ENCODE data around the gene SERF2. TPM values are rescaled to one million over a fixed set of nuclear protein-coding genes. Genes with fewer than 3 reads are reported as not detected.
A peak's percentile ranks its signal among the peaks of the same experiment; 100 is the strongest.
"Not testable (repeated sequence)": the region's sequence is repeated elsewhere in the genome, so short reads cannot be mapped to it uniquely, and the experiment has no call there.

SERF2 gene
- total and polyA plus RNA-seq, 10 of the 15 experiments (the other 5 are each of a cell fraction or from before 2014, with no cell fraction given) = 464 to 4,159 (median 1,014) TPM

GRCh38 chr15:43802676-43803075, 10.6 kb downstream of the SERF2 start:
- H3K4me3 ChIP-seq; intact Hi-C loops (cut with micrococcal nuclease; ENCODE audit: unreplicated experiment); H4K20me1 ChIP-seq (ENCODE audit: control insufficient read depth, insufficient read depth); H3K9me3 ChIP-seq (replicated peaks; ENCODE audit: control insufficient read depth, insufficient read depth, low read length); DNase-seq (ENCODE audit: low read depth, low spot score); BruUV-seq (replicated peaks); H3K9ac ChIP-seq (ENCODE audit: control insufficient read depth, insufficient read depth, low read length); H2AFZ ChIP-seq (ENCODE audit: control insufficient read depth, low read depth, low read length); H3K27me3 ChIP-seq (replicated peaks in 1 of 2; ENCODE audit: control insufficient read depth in 2 of 2, insufficient read depth in 2 of 2, low read length in 1 of 2); H3K27ac ChIP-seq (ENCODE audit: control insufficient read depth, insufficient read depth); FAIRE-seq; H3K4me2 ChIP-seq (ENCODE audit: control insufficient read depth, insufficient read depth); ATAC-seq; RAD21 ChIA-PET (ENCODE audit: unreplicated experiment): not testable (repeated sequence)
- 0 out of 2 replicates have a peak, but pooled peaks have one; percentile 23 for TF ChIP-seq SMAD5 (IDR thresholded peaks at IDR 0.05; ENCODE audit: low read depth)
- Histone ChIP-seq H3K79me2 (ENCODE audit: control insufficient read depth, insufficient read depth, low read length) (peaks cover 16% of the 10 kb centered on the region), H3K4me1 (ENCODE audit: control insufficient read depth, insufficient read depth, low read length) (peaks cover 24% of the 10 kb centered on the region), H3K36me3 (ENCODE audit: control insufficient read depth in 2 of 2, insufficient read depth in 2 of 2, low read length in 1 of 2) (peaks cover 5 to 22% of the 10 kb centered on the region in 2 experiments)
- CTCF ChIA-PET = interaction anchor here (1.7 kb wide), 1 partner anchor 26 kb away, joined by 5 read pairs; the partner anchor contains the start of gene ELL3
- POLR2A ChIA-PET = interaction anchor here (1.4 kb wide), 1 partner anchor 11 kb away, joined by 3 read pairs; no protein-coding TSS in a partner anchor
- SMC1A ChIA-PET (ENCODE audit: uncharacterized antibody, unreplicated experiment) = interaction anchor here (0.9 to 1.2 kb wide), 2 partner anchors 10 to 29 kb away, joined by 3 read pairs; no protein-coding TSS in a partner anchor
- in situ Hi-C loops (cut with MboI) = loop anchor here (5.0 kb wide), 1 partner anchor 50 kb away; no protein-coding TSS in a partner anchor
- WGBS (ENCODE audit: insufficient coverage, insufficient replicate concordance, low lambda C conversion rate, missing lambda C conversion rate) = 100% methylated on average over 7 of the region's 7 CpGs

- FAIRE-seq (no peak), DNase-seq (ENCODE audit: low read depth, low spot score) (no peak), ATAC-seq (peak; percentile 31)
- Histone ChIP-seq H4K20me1 (ENCODE audit: control insufficient read depth, insufficient read depth) (no peaks in the 10 kb centered on the region), H3K4me1 (ENCODE audit: control insufficient read depth, insufficient read depth, low read length) (peaks cover 26% of the 10 kb centered on the region), H2AFZ (ENCODE audit: control insufficient read depth, low read depth, low read length) (no peak overlapping the region), H3K9me3 (replicated peaks; ENCODE audit: control insufficient read depth, insufficient read depth, low read length) (no peaks in the 10 kb centered on the region), H3K4me2 (ENCODE audit: control insufficient read depth, insufficient read depth) (peak overlapping the region; percentile 57), H3K4me3 (peak overlapping the region; percentile 19; the same call in 1 of the 2 replicates), H3K27ac (ENCODE audit: control insufficient read depth, insufficient read depth) (peak overlapping the region; percentile 59), H3K27me3 (replicated peaks in 1 of 2; ENCODE audit: control insufficient read depth in 2 of 2, insufficient read depth in 2 of 2, low read length in 1 of 2) (no peaks in the 10 kb centered on the region), H3K9ac (ENCODE audit: control insufficient read depth, insufficient read depth, low read length) (no peak overlapping the region), H3K36me3 (ENCODE audit: control insufficient read depth in 2 of 2, insufficient read depth in 2 of 2, low read length in 1 of 2) (peaks cover 10 to 29% of the 10 kb centered on the region in 2 experiments), H3K79me2 (ENCODE audit: control insufficient read depth, insufficient read depth, low read length) (no peaks in the 10 kb centered on the region)
- POLR2A ChIA-PET = interaction anchor here (0.6 to 6.1 kb wide), 13 partner anchors 8 to 919 kb away, joined by 3 to 74 read pairs (median 5); partner anchors contain the start of genes ELL3, HYPK, MFAP1 and SERF2
- in situ Hi-C loops (cut with MboI) = no loop called here
- no peak for TF ChIP-seq MYB (IDR thresholded peaks at IDR 0.05; ENCODE audit: borderline replicate concordance, low read depth, low read length)
- TF ChIP-seq SMARCA5 (IDR thresholded peaks at IDR 0.05) = peak; percentile 80
- 53% methylated on average over 5 of the region's 5 CpGs for WGBS (ENCODE audit: insufficient coverage, insufficient replicate concordance, low lambda C conversion rate, missing lambda C conversion rate)
- RAD21 ChIA-PET (ENCODE audit: unreplicated experiment) = interaction anchor here (0.8 to 3.3 kb wide), 15 partner anchors 9 to 60 kb away, joined by 3 to 27 read pairs (median 8); partner anchors contain the start of genes ELL3, HYPK, MFAP1 and SERINC4
- BruUV-seq (replicated peaks) = no TSS peak
- CTCF ChIA-PET = interaction anchor here (0.6 to 3.2 kb wide), 10 partner anchors 8 to 257 kb away, joined by 3 to 19 read pairs (median 8); partner anchors contain the start of genes ELL3, HYPK, MFAP1 and SERINC4
- intact Hi-C loops (cut with micrococcal nuclease; ENCODE audit: unreplicated experiment) = loop anchor here (2.0 kb wide), 1 partner anchor 32 kb away; the partner anchor contains the start of gene ELL3
- SMC1A ChIA-PET (ENCODE audit: uncharacterized antibody, unreplicated experiment) = interaction anchor here (0.8 to 2.7 kb wide), 19 partner anchors 8 to 562 kb away, joined by 3 to 35 read pairs (median 8); partner anchors contain the start of genes ELL3, HYPK, MFAP1 and SERF2
Observed at GRCh38 chr15:43808435-43808950, 16.4 kb downstream of the SERF2 start.
